Gastroesophageal sphincter (tissue), 3 donors: ENCODE measurements around the gene NSD2.

ENCODE experiments used
- CTCF ChIP-seq, 4 experiments: fragments of 200-600 bp in 2 of 4; fragments of 450-650 bp in 2 of 4; sonication (generic) in 1 of 4; IDR thresholded peaks; one replicate each; pipeline ENCODE4 v1.5.1; 2017 to 2019; ENCODE audit warnings: antibody characterized with exemption in 4 of 4, mild to moderate bottlenecking in 2 of 4, moderate library complexity in 2 of 4
- EP300 ChIP-seq: sonication (generic); formaldehyde crosslinking; IDR thresholded peaks from one replicate; pipeline ENCODE4 v1.6.1; 2017; ENCODE audit warnings: antibody characterized with exemption, mild to moderate bottlenecking
- POLR2A ChIP-seq, 2 donors: fragments of 450-650 bp; IDR thresholded peaks; one replicate each; pipeline ENCODE4 v1.6.1; 2017; ENCODE audit warnings: antibody characterized with exemption in 2 of 2, mild to moderate bottlenecking in 2 of 2, moderate library complexity in 1 of 2

DNA sequence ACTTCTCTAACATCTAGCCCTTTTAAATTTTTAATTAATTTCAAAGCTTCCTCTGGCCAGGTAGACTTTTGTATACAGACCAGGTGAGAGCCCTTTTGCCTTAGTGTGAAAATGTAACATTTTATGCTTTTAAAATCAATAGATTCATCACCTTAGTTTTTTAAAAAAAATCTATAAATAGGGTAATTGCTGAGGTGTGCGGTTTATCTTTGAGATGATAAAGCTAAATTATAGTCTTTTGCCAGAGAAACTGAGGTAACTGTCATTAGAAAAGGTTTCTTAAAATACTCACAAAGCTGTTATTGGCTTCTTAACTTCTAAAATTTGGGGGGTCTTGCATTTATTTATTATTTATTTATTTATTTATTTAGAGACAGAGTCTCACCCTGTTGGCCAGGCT, 74.7 kb downstream of the NSD2 start:
- TF ChIP-seq POLR2A (IDR thresholded peaks at IDR 0.05), result no peak
- no peak for TF ChIP-seq CTCF (IDR thresholded peaks at IDR 0.05)
- no peak for TF ChIP-seq EP300
